ENCODE measurements around the gene MSH6. TPM values are rescaled to one million over a fixed set of nuclear protein-coding genes. Genes with fewer than 3 reads are reported as not detected.

The MSH6 gene
- total and polyA plus RNA-seq, 9 of the 15 experiments (the other 6 are each of a cell fraction or from before 2014, with no cell fraction given), result 15.3 to 147 (median 80.5) TPM

GRCh38 chr2:47774567-47774966 is 8.4 kb upstream of the MSH6 start (continued):
- TF ChIP-seq ZNF280B (CRISPR knock-in tag; IDR thresholded peaks at IDR 0.05) (no peak), CSDE1 (IDR thresholded peaks at IDR 0.05) (no peak)

GRCh38 chr2:47777277-47777937 is 5.5 kb upstream of the MSH6 start:
- Histone ChIP-seq H3K9me1 (ENCODE audit: control insufficient read depth, insufficient read depth, low read length) (no peaks in the 10 kb centered on the region), H3K4me2 (ENCODE audit: insufficient read depth, low read length) (peak overlapping the region; percentile 59), H2AFZ (ENCODE audit: low read depth, low read length) (peak overlapping the region; percentile 46), H3K9me3 (replicated peaks; ENCODE audit: control insufficient read depth, insufficient read depth, low read depth, low read length) (no peaks in the 10 kb centered on the region), H3K4me3 (no peak overlapping the region), H3K36me3 (ENCODE audit: control insufficient read depth, insufficient read depth, low read length) (no peaks in the 10 kb centered on the region), H3K79me2 (ENCODE audit: control insufficient read depth, insufficient read depth, low read length) (no peaks in the 10 kb centered on the region; the same call in 2 of the 3 replicates), H3K9ac (ENCODE audit: insufficient read depth in 1 of 2, low read depth in 2 of 2, low read length in 2 of 2) (peak overlapping the region in 1 of 2 experiments; percentile 17; a peak in 1 of 4 replicates), H3K27ac (ENCODE audit: extremely low read depth, low read depth, low read length) (no peak overlapping the region), H4K20me1 (replicated peaks; ENCODE audit: control insufficient read depth, insufficient read depth, low read length) (no peaks in the 10 kb centered on the region), H3K27me3 (ENCODE audit: control insufficient read depth in 2 of 2, insufficient read depth in 2 of 2, low read length in 2 of 2) (no peaks in the 10 kb centered on the region), H3K4me1 (replicated peaks in 1 of 2; ENCODE audit: control insufficient read depth in 2 of 2, insufficient read depth in 2 of 2, low read length in 2 of 2) (peaks cover 10 to 12% of the 10 kb centered on the region in 2 experiments; a peak in 4 of 5 replicates)
- no peak for FAIRE-seq
- intact Hi-C loops (cut with micrococcal nuclease), result loop anchor here (5.0 kb wide), 1 partner anchor 330 kb away; no protein-coding TSS in a partner anchor
- DNase-seq (ENCODE audit: extremely low read depth in 1 of 4, low spot score in 3 of 4), result peak in 2 of 4 experiments; percentile 44 to 46
- ChIA-PET POLR2A (no interaction called here), CTCF (ENCODE audit: low intra/inter-chr PET ratio) (no interaction called here)
- peak; percentile 70 for ATAC-seq
- in situ Hi-C loops (cut with MboI), result no loop called here
- 6% methylated on average over 13 of the region's 13 CpGs for WGBS (ENCODE audit: insufficient coverage, low coverage, missing lambda C conversion rate)
- BruUV-seq (replicated peaks), result no TSS peak
- TF ChIP-seq FOSL1 (tag; conservative IDR thresholded peaks at IDR 0.05) (no peak), EHMT2 (IDR thresholded peaks at IDR 0.05) (peak; percentile 52; the same call in 1 of the 2 replicates), PRDM10 (IDR thresholded peaks at IDR 0.05; ENCODE audit: partially characterized antibody) (peak; percentile 23), CREM (IDR thresholded peaks at IDR 0.05; ENCODE audit: low read depth) (peak; percentile 28; the same call in 1 of the 2 replicates), DEAF1 (CRISPR knock-in tag; IDR thresholded peaks at IDR 0.05) (no peak), CCNT2 (IDR thresholded peaks at IDR 0.05; ENCODE audit: borderline replicate concordance, extremely low read depth, insufficient read length, low read depth, low read length) (no peak), HLTF (IDR thresholded peaks at IDR 0.05) (no peak), GABPA (tag; conservative IDR thresholded peaks at IDR 0.05; ENCODE audit: low read depth) (no peak), HINFP (tag; conservative IDR thresholded peaks at IDR 0.05; ENCODE audit: low read depth) (no peak)
